Measurements from ENCODE around the gene S1PR3. TPM values are rescaled to one million over a fixed set of nuclear protein-coding genes. Genes with fewer than 3 reads are reported as not detected.
"Not testable (repeated sequence)": the region's sequence is repeated elsewhere in the genome, so short reads cannot be mapped to it uniquely, and the experiment has no call there.

Gene S1PR3
- under 1 TPM; 0.07 to 0.14 TPM for total RNA-seq

DNA sequence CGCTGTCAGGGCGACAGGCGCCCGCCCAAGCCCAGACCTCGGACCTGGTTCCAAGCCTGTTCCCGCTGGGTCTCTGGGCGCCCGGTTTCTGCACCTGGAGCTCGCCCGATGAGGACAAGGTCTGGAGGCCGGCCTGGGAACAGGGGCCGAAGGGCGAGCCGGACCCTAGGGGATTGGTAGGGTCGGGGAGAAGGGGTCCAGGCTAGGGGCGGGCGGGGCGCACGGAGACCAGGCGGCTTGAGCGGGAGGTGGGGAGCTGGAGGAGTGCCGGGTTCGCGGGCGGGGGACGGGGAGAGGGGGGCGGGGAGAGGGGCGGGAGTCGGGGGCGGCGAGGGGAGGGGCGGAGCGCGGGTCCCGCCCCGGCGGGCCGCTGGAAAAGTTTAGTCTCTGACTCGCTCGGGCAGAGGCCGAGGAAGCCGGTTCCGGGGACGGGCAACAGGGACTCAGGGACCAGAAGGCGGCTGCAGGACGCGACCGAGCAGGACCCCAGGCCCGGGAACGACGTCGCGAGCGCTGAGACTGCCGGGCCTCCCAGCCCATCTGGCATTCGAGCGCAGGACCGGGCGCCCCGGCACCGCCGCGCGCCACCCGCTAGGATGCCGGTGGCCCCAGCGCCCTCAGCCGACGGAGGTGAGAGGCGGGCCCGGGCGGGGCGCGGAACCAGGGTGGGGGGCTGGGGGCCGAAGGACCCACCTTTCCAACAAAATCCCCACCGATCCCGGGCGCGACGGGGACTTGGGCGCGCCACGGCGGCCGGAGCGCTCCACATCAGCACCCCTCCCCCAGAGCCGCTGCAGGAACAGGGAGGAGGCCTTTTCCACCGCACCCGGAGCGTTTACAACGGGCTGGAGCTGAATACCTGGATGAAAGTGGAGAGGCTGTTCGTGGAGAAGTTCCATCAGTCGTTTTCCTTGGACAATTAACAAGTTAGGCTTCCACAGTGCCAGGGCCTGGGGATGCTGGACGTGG is at the start of gene S1PR3:
Gene S1PR3, plus strand, starts transcription at position 403 of the 969 bp plus-strand sequence. CDS start 9,733 bp downstream, outside the sequence.
- peak in 1 of 2 donors; percentile 24 for DNase-seq (ENCODE audit: low spot score in 2 of 2)
- Mint-ChIP-seq H3K9me3 (no peaks in the 10 kb centered on the region), H3K27ac (no peak within 1 kb of the TSS), H3K36me3 (no peaks in the 10 kb centered on the region)
- peak; percentile 33 to 58 for ATAC-seq

DNA sequence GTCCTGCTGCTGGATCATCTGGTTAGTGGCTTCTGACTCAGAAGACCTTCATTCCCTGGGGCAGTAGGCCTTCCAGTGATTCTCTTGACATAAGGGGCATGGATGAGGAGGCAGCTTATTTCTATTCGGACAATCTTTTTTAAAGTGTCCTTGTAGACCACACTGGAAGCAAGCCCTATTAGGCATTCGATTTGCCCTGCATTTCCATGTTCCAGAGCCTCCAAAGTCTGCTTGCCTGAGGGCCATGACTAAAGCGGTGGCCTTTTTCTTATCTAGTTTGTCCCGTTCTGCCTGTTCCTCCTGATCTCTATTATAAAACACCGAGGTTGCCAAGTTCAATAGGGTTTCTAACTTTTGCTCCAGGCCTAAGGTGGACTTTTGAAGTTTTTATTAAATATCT is 49.7 kb upstream of the S1PR3 start:
- ATAC-seq; H3K27ac Mint-ChIP-seq; DNase-seq (ENCODE audit: low spot score in 2 of 2); H3K36me3 Mint-ChIP-seq: not testable (repeated sequence)
- peaks cover 0 to 12% of the 10 kb centered on the region in 2 donors for H3K9me3 Mint-ChIP-seq

DNA sequence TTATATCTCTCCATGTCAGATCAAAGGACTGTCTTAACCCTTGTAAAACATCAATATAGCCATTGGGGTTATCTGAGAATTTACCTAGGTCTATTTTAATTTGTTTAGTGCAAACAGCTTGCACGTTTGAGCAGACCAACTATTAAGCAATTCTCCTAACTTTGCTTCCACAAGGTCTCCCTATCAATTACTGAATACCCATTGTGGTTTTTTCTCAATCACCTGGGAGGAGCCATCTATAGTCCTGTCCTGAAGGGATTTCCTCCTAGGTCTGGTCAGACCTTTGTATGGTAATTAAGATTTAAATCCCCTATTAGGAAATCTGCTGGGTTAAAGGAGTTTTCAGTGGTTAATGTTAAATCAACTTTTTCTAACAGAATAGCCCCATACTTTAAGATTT is 48.9 kb upstream of the S1PR3 start:
- Mint-ChIP-seq H3K36me3 (peaks cover 0 to 6% of the 10 kb centered on the region in 2 donors), H3K27ac (no peak overlapping the region), H3K9me3 (peaks cover 0 to 12% of the 10 kb centered on the region in 2 donors)
- ATAC-seq (no peak), DNase-seq (ENCODE audit: low spot score in 2 of 2) (no peak)

DNA sequence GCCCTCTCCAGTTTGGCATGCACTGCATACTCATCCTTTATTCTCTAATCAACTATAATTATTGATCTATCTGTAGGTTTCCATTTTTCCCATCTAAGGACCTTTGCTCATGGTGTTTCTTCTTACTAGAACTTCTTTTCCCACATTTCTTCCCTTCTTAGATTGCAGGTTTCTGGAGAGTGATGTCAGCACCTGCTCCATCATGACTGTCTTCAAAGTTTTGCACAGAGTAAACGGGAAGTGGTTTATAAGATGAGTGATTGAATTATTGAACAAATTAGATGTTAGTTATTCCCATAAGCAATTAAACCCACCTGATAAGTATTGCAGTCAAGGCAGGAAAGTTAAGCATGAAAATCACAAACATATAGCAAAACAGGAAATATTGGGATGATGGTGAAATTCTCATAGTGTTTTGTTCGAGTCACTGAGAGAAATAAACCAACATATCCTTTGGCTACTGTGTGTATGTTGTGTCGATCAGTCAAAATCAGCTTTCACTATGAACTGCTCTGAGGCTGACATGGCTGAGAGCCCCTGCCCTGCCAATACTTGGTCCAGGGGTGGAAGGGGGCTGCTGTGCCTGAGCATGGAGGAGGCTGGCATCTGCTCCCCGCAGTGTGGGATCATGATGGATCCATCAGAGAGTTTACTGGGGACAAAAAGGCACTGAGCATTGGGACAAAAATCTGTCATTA is 45.5 kb upstream of the S1PR3 start:
- DNase-seq (ENCODE audit: low spot score in 2 of 2) (no peak), ATAC-seq (no peak)
- peaks cover 0 to 4% of the 10 kb centered on the region in 2 donors for H3K9me3 Mint-ChIP-seq
- H3K27ac Mint-ChIP-seq: no peak overlapping the region
- H3K36me3 Mint-ChIP-seq: no peaks in the 10 kb centered on the region

DNA sequence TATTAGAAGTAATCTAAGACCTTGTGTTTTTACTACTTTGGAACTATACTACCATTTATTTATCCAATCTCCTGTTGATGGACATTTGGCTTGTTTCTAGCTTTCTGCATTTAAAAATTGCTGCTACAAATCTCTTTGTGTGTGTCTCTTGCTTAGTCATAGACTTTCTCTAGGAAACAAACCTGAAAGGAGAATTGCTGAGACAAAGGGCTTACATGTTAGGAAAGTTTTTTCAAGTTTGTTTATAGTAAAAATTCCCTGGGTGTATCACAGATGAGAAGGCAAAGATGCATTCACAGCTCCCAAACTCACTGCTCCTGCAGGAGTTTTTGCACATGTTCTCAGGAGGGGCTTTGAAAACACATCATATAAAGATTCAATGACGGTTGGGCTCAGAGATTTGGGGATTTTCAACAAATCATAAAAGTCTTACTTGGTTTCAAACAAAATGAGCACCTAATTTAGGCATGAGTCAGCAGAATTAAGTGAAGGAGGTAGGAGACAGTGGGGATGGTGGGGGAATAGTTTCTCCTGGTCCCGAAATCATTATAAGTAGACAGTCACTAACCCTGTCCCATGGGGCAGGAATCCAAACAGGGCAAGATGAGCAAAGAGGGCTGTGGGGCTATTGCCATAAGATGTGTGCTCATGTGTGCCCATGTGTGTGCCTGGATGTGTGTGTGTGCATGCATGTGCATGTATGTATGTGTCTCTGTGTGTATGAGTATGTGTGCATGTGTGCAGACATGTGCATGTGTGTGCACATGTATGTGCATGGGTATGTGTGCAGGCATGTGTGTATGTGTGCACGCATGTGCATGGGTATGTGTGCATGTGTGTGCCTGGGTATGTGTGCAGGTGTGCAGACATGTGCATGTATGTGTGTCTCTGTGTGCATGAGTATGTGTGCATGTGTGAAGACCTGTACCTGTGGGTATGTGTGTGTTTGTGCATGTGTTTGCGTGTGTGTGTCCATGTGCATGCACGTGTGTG is 43.4 kb upstream of the S1PR3 start:
- DNase-seq (ENCODE audit: low spot score in 2 of 2) (no peak), ATAC-seq (no peak)
- H3K27ac Mint-ChIP-seq: no peak overlapping the region
- H3K9me3 Mint-ChIP-seq: peaks cover 0 to 4% of the 10 kb centered on the region in 2 donors
- H3K36me3 Mint-ChIP-seq: no peaks in the 10 kb centered on the region

DNA sequence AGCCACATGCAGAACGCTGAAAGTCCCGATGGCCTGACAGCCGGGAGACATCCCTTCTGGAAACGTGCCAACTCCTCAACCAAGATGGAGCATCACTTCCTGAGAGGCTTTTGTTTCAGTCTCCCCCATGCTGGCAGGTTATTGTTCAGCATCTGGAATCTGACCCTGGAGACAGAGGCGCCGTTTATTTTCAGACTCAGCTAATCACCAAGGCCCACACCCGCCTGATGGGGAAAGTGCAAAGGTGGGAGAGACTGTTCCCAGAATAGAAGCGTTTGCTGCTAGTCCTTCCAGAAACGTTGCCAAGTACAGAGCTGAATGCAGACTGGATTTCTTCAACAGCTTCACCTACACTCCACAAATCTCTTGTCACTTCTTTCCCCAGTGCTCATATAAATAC is 41.8 kb upstream of the S1PR3 start:
- Mint-ChIP-seq H3K36me3 (no peaks in the 10 kb centered on the region), H3K9me3 (no peaks in the 10 kb centered on the region), H3K27ac (no peak overlapping the region)
- no peak for ATAC-seq
- DNase-seq (ENCODE audit: low spot score in 2 of 2): no peak

DNA sequence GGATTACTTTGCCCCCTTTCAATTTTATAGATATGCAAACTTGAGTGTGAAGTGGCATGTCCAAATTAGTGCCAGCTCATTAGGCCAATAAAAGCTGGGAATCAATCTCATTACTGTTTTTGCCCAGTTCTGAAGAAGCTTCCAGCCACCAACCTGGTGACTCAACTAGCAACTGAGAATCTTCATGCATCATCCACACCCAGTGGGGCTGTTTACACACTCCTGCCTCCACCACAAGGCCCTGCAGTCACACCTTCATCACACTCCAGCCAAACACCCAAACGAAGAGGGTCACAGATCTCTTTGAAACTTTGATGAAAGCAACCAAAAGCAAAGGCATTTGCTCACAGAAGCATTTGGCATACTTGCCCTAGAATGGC is 41.3 kb upstream of the S1PR3 start:
- peak; percentile 68 to 93 for ATAC-seq
- H3K36me3 Mint-ChIP-seq: no peaks in the 10 kb centered on the region
- peak in 1 of 2 donors; percentile 19 for DNase-seq (ENCODE audit: low spot score in 2 of 2)

DNA sequence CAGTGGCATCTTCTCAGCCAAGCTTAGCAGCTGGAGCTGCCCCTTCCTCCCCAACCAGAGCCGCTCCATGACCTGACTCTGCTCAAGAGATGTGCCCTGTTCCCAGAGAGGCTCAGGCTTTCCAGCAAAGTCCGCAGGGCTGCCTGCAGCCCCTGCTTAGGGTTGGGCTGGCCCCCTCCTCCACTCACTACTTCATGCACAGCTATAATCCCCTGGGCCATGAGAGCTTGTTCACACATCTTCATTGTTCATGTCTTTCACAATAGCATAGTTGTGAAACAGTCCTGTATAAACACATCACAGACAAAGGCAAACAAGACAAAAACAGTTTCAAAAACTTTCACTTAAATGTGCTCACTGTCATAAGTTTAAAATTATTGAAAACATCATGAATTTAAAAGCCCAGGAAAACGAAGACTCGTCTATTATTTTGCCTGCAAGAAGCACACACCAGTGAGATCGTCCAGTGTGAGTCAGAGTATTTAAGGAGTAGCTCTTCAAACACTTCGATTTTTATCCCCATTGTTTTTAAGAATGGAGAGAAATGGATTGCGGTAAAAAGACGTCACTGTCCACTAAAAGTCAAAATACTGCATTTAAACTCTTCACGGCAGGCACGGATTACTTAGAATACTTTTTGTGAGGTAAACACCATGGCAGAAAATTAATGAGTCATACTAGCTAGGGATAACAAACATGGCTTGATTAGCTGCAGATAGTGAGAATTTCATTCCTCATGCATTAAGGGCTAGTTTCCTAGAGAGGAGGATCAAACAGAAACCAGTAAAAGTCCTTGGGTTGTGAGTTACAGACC is 40.7 kb upstream of the S1PR3 start:
- DNase-seq (ENCODE audit: low spot score in 2 of 2): no peak
- H3K27ac Mint-ChIP-seq: no peak overlapping the region
- no peaks in the 10 kb centered on the region for H3K36me3 Mint-ChIP-seq
- H3K9me3 Mint-ChIP-seq: no peaks in the 10 kb centered on the region
- ATAC-seq: no peak

More for the DNA sequence above, 41.3 kb upstream of the S1PR3 start:
- Mint-ChIP-seq H3K9me3 (no peaks in the 10 kb centered on the region), H3K27ac (no peak overlapping the region)

DNA sequence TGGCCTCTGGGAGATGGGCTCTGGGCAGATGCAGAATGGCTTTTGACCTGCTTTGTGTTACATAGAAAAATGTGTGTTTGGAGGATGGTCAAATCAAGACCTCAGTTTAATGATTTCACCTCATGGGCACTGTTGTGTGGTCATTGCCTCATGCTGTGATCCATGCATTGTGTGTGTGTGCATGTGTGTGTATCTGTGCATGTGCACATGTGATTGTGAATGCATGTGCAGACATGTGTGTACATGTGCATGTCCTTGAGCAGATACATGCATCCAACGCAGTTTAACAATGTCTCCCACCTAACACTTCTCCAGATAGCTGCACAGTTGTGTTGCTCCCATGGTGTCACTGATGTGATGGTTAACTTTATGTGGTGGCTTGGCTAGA is 40.1 kb upstream of the S1PR3 start:
- Mint-ChIP-seq H3K36me3 (no peaks in the 10 kb centered on the region), H3K9me3 (no peaks in the 10 kb centered on the region), H3K27ac (no peak overlapping the region)
- ATAC-seq: no peak
- DNase-seq (ENCODE audit: low spot score in 2 of 2): no peak

DNA sequence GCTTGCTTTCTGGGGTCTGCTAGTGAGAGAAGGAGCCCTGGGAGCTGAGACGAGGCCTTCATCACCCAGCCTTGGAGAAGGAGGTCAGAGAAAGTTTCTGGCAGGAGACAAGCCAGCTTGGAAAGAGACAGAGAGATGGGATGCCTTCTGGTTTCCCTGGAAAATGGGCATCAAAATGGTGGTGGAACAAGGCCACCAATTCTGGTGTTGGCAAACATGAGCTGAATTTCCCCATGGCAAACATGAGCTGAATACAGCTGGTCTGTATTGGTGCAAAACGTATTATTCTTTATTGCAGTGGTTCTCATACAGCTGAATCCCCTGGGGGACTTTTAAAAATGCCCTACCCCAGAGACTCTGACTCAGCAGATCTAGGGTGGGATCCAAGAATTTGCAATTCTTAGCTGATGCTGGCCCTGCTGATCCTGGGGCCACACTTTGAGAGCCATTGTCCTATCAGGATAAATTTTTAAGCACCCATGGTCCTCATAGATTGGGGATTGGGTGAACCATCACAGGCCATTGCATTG is 39.1 kb upstream of the S1PR3 start:
- H3K9me3 Mint-ChIP-seq: no peaks in the 10 kb centered on the region
- no peak overlapping the region for H3K27ac Mint-ChIP-seq
- no peaks in the 10 kb centered on the region for H3K36me3 Mint-ChIP-seq
- ATAC-seq (no peak), DNase-seq (ENCODE audit: low spot score in 2 of 2) (no peak)

DNA sequence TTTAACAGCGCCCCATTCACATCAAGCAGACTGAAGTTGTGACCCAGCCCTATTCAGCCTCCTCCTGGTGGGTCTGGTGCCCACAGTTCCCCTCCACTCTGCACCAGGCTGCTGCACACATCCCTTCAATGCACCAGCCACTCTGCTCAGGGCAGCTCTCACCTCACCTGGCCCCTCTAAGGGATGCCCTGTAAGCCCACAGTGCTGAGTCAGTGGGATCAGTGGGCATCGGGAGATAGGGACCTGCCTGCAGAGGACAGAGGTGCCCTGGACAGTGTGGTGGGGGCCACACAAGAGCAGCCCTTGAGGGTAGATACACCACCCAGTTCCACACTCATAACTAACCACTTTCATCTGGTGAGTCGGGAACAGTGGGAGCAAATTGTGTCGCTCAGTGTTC is 38.3 kb upstream of the S1PR3 start:
- Mint-ChIP-seq H3K27ac (no peak overlapping the region), H3K9me3 (no peaks in the 10 kb centered on the region), H3K36me3 (no peaks in the 10 kb centered on the region)
- peak; percentile 14 to 43 for ATAC-seq
- DNase-seq (ENCODE audit: low spot score in 2 of 2): no peak

DNA sequence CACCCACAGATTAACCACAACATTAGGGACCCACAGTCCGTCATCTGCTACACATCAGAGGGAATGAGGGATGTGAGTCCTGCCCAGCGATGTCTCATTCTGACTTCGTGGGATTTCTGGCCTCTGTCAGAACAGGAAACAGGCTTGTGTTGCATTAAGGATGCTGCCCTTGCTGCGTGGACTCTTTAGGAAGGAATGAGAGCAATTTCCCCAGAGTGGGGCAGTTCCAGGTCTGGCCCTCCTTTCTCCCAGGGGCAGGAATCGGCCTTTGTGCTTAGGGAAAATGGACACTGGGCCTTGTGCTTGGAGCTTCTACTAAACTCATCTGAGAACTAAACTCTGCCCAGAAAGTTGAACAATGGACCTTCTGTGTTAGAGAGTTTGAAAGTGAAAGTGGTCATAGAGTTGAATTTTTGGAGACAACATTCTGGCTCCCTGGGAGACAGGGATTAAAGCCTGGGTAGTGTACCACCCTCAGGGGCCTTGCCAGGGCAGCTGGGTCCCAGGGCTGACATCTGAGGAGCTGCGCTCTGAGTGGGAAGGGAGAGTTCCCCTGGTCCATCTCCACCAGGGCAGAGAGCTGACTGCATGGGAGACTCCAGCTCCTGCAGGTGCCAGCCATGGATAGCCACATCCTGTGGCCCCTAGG is 37.8 kb upstream of the S1PR3 start:
- Mint-ChIP-seq H3K36me3 (no peaks in the 10 kb centered on the region), H3K27ac (no peak overlapping the region), H3K9me3 (no peaks in the 10 kb centered on the region)
- ATAC-seq: no peak
- no peak for DNase-seq (ENCODE audit: low spot score in 2 of 2)

DNA sequence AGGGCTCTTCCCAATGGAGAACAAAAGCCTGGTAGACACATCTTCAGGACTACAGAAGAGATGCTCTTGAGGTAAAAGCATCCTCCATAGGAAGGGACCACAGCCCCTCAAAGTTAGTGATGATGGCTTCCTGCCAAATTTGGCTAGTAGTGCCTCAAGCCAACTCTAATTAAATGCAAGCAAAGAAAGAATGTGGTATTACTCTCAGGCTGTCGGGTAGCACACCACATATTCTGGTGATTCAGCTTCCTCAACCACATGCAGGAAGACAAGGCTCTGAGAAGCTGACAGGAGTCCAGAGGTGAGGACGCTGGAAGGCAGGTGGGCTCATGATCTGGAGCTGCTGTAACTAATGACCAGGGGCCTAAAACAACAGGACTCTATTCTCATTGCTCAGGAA is 37.2 kb upstream of the S1PR3 start:
- H3K36me3 Mint-ChIP-seq: no peaks in the 10 kb centered on the region
- H3K9me3 Mint-ChIP-seq: no peaks in the 10 kb centered on the region
- ATAC-seq: peak in 1 of 2 donors; percentile 31
- H3K27ac Mint-ChIP-seq: no peak overlapping the region
- no peak for DNase-seq (ENCODE audit: low spot score in 2 of 2)

DNA sequence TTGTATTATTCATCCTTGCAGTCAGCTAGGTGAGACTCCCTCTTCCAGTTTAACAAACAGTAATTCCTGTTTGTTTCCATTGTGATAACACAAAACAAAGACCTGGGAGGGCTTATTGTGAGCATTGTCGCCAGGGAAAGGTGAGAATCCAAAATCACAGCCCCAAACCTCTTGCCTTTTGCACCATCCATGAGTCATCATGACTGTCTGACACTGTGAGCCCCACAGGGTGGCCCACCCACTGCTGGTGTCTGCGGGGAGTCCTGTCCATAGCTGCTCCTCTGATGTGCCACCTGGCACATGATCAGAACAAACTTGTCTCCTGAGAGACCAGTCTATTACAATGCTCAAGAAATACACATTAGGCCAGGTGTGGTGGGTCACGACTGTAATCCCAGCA is 33.7 kb upstream of the S1PR3 start:
- ATAC-seq (no peak), DNase-seq (ENCODE audit: low spot score in 2 of 2) (no peak)
- Mint-ChIP-seq H3K27ac (no peak overlapping the region), H3K36me3 (no peaks in the 10 kb centered on the region), H3K9me3 (no peaks in the 10 kb centered on the region)
